ENCODE results near the gene STK31.
"Not testable (repeated sequence)": the region's sequence is repeated elsewhere in the genome, so short reads cannot be mapped to it uniquely, and the experiment has no call there.

Gene STK31

GRCh38 chr7:23680414-23681405, 29.3 kb upstream of the STK31 start (continued):
- TF ChIP-seq KLF17 (tag by site-specific recombination; IDR thresholded peaks at IDR 0.05) = peak; percentile 39; the same call in 1 of the 2 replicates
- TF ChIP-seq ZNF335 (tag by site-specific recombination; conservative IDR thresholded peaks at IDR 0.05) = peak; percentile 65

- H3K36me3 ChIP-seq (ENCODE audit: control insufficient read depth in 2 of 2, insufficient read depth in 1 of 2, low read length in 2 of 2) = peaks cover 16 to 30% of the 10 kb centered on the region in 2 experiments
- H3K27ac ChIP-seq (ENCODE audit: extremely low read depth, low read depth, low read length); POLR2A ChIA-PET; H3K4me3 ChIP-seq (ENCODE audit: low read depth, low read length); H3K4me1 ChIP-seq (ENCODE audit: control insufficient read depth, insufficient read depth, low read length); H3K9me3 ChIP-seq (ENCODE audit: control insufficient read depth, insufficient read depth, low read depth, low read length): not testable (repeated sequence)
- CTCF ChIA-PET = interaction anchor here (0.9 to 5.7 kb wide), 5 partner anchors 10 to 53 kb away, joined by 3 to 39 read pairs (median 4); no protein-coding TSS in a partner anchor
Observed at GRCh38 chr7:23684041-23684440, 26.0 kb upstream of the STK31 start.

GRCh38 chr7:23685731-23686130, 24.3 kb upstream of the STK31 start:
- Histone ChIP-seq H3K9me3 (ENCODE audit: control insufficient read depth, insufficient read depth, low read depth, low read length) (no peaks in the 10 kb centered on the region), H3K4me1 (ENCODE audit: control insufficient read depth, insufficient read depth, low read length) (0 out of 2 replicates have a peak, but pooled peaks cover 4% of the 10 kb centered on the region), H3K4me3 (ENCODE audit: low read depth, low read length) (no peak overlapping the region), H3K27ac (ENCODE audit: extremely low read depth, low read depth, low read length) (no peak overlapping the region), H3K36me3 (ENCODE audit: control insufficient read depth in 2 of 2, insufficient read depth in 1 of 2, low read length in 2 of 2) (peaks cover 21 to 40% of the 10 kb centered on the region in 2 experiments)
- POLR2A ChIA-PET = no interaction called here
- no peak for TF ChIP-seq ZNF211 (tag by site-specific recombination; IDR thresholded peaks at IDR 0.05; ENCODE audit: low read depth)
- no peak for TF ChIP-seq ZNF692 (tag by site-specific recombination; IDR thresholded peaks at IDR 0.05)
- TF ChIP-seq AEBP2 (tag by site-specific recombination; IDR thresholded peaks at IDR 0.05; ENCODE audit: borderline replicate concordance) = no peak
- no peak for TF ChIP-seq ZNF184 (tag by site-specific recombination; IDR thresholded peaks at IDR 0.05)
- no peak for TF ChIP-seq ZNF157 (tag by site-specific recombination; IDR thresholded peaks at IDR 0.05)
- no peak for TF ChIP-seq SCRT1 (tag by site-specific recombination; IDR thresholded peaks at IDR 0.05; ENCODE audit: borderline replicate concordance)
- TF ChIP-seq ZNF433 (tag by site-specific recombination; IDR thresholded peaks at IDR 0.05; ENCODE audit: low read depth) = no peak
- TF ChIP-seq ZNF132 (tag by site-specific recombination; IDR thresholded peaks at IDR 0.05; ENCODE audit: borderline replicate concordance) = no peak
- no peak for TF ChIP-seq ZNF658 (tag by site-specific recombination; IDR thresholded peaks at IDR 0.05)
- no peak for TF ChIP-seq ZNF239 (tag by site-specific recombination; IDR thresholded peaks at IDR 0.05)
- no peak for TF ChIP-seq ZSCAN30 (tag by site-specific recombination; IDR thresholded peaks at IDR 0.05)
- TF ChIP-seq ZBTB26 (tag by site-specific recombination; optimal IDR thresholded peaks at IDR 0.05) = no peak
- no peak for TF ChIP-seq TSHZ1 (tag by site-specific recombination; IDR thresholded peaks at IDR 0.05; ENCODE audit: borderline replicate concordance)
- TF ChIP-seq OSR2 (tag by site-specific recombination; IDR thresholded peaks at IDR 0.05) = no peak
- no peak for TF ChIP-seq ZSCAN5A (tag by site-specific recombination; IDR thresholded peaks at IDR 0.05)
- TF ChIP-seq ZNF223 (tag by site-specific recombination; IDR thresholded peaks at IDR 0.05) = no peak
- no peak for TF ChIP-seq ZSCAN16 (tag by site-specific recombination; IDR thresholded peaks at IDR 0.05)
- CTCF ChIA-PET = interaction anchor here (0.6 to 5.7 kb wide), 3 partner anchors 11 to 26 kb away, joined by 3 to 39 read pairs (median 4); no protein-coding TSS in a partner anchor

Data from HEK293 (cell line).